Measurements from ENCODE around the gene ZNF469.
"Not testable (repeated sequence)": the region's sequence is repeated elsewhere in the genome, so short reads cannot be mapped to it uniquely, and the experiment has no call there.

The ZNF469 gene

DNA sequence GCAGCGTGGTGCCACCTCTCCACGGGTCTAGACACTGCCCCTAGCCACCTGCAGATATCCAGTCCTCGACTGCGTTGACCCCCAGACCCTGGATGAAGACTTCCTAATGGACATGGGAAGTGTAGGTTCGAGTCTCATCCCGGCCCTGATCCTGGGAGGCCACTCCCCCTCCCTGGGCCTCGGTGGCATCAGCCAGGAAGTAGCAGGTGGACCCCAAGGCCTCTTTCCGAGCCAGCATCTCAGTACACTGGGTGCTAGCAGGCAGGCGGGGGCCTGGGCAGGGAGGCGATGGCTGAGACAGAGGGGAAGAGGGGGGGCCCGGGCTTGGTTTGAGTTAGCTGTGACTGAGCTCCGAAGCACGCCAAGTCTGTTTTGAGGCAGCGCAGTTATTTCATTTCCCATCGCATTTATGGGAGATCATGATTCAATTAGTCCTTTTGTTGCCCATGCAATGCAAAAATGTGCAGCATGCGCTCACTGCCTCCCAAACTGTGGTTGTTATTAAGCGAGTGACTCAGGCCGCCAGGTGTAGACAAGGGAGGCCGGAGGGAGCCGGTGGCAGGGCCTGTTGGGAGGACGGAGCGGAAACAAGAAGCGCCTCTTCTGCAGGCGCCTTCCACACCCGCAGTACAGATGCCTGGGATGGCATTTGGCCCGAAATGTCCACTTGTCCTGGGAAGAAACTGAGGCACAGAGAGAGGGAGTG, 25.3 kb upstream of the ZNF469 start:
- Histone ChIP-seq H3K4me2 (peak overlapping the region; percentile 88), H3K9me3 (peaks cover 11% of the 10 kb centered on the region), H3K27ac (no peak overlapping the region), H4K20me1 (no peaks in the 10 kb centered on the region; the same call in 1 of the 2 replicates), H3K4me3 (no peak overlapping the region), H3K27me3 (peaks cover 15% of the 10 kb centered on the region), H3K36me3 (no peaks in the 10 kb centered on the region), H3K9ac (no peak overlapping the region), H3K4me1 (peaks cover 38% of the 10 kb centered on the region)
- no peak for TF ChIP-seq Cebpa-rat (IDR thresholded peaks at IDR 0.05)

DNA sequence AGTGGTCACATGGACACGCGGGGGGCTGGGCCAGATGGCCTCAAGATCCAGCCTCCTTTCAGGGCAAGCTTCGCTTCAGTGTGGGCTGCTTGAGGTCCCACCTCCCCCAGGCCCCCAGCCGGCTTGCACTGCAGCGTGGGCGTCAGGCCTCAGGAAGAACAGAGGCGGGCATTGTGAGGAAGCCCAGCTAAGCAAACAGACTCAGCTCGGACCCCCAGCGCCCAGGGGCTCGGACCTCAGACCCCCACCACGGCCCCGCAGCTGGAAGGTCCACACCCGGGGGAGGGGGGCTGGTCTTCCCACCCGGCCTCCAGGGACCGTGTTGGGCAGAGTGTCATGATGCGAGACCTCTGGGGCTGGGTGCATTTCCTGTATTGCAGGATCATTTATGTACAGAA, 24.7 kb upstream of the ZNF469 start:
- Histone ChIP-seq H3K36me3 (no peaks in the 10 kb centered on the region), H3K4me1 (peaks cover 38% of the 10 kb centered on the region), H3K27me3 (peaks cover 15% of the 10 kb centered on the region), H3K9me3 (peaks cover 17% of the 10 kb centered on the region), H3K27ac (no peak overlapping the region), H3K4me3 (no peak overlapping the region), H3K4me2 (peak overlapping the region; percentile 88), H4K20me1 (no peaks in the 10 kb centered on the region; the same call in 1 of the 2 replicates), H3K9ac (no peak overlapping the region)
- TF ChIP-seq Cebpa-rat (IDR thresholded peaks at IDR 0.05), result no peak

DNA sequence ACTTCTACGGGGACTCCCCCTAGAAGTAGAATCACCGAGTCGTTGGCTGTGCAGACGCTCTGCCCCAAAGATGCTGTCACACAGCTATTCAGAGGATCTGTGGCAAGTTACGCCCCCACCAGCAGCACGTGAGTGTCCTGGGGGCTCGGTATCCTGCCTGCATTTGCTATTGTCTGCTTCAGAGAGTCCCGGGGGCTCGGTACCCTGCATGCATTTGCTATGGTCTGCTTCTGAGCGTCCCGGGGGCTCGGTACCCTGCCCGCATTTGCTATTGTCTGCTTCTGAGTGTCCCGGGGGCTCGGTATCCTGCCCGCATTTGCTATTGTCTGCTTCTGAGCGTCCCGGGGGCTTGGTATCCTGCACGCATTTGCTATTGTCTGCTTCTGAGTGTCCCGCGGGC, 23.8 kb upstream of the ZNF469 start:
- TF ChIP-seq Cebpa-rat (IDR thresholded peaks at IDR 0.05), result no peak
- Histone ChIP-seq H3K9ac (no peak overlapping the region), H3K9me3 (peaks cover 23% of the 10 kb centered on the region), H3K4me3 (no peak overlapping the region), H3K27me3 (peaks cover 15% of the 10 kb centered on the region), H3K36me3 (no peaks in the 10 kb centered on the region), H4K20me1 (no peaks in the 10 kb centered on the region; the same call in 1 of the 2 replicates), H3K27ac (no peak overlapping the region), H3K4me2 (peak overlapping the region; percentile 88), H3K4me1 (peaks cover 38% of the 10 kb centered on the region)

DNA sequence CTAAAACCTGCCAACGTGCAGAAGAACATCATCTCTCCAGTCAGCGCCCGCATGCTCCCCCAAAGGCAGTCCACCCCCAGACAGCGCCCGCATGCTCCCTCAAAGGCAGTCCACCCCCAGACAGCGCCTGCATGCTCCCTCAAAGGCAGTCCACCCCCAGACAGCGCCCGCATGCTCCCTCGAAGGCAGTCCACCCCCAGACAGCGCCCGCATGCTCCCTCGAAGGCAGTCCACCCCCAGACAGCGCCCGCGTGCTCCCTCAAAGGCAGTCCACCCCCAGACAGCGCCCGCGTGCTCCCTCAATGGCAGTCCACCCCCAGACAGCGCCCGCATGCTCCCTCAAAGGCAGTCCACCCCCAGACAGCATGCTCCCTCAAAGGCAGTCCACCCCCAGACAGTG, 22.4 kb upstream of the ZNF469 start:
- not testable (repeated sequence) for H3K4me2 ChIP-seq, H3K36me3 ChIP-seq, H3K9ac ChIP-seq, H3K27ac ChIP-seq, H3K4me3 ChIP-seq, H4K20me1 ChIP-seq
- peaks cover 38% of the 10 kb centered on the region for H3K4me1 ChIP-seq
- peaks cover 26% of the 10 kb centered on the region for H3K9me3 ChIP-seq
- H3K27me3 ChIP-seq, result peaks cover 15% of the 10 kb centered on the region

DNA sequence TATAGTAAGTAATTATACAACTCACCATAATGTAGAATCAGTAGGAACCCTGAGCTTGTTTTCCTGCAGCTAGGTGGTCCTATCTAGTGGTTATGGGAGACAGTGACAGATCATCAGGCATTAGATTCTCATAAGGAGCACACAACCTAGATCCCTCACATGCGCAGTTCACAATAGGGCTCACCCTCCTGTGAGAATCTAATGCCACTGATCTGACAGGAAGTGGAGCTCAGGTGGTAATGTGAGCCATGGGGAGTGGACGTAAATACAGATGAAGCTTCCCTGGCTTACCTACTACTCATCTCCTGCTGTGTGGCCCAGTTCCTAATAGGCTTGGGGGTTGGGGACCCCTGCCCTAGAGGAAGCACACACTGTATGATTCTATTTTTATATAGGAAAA, 21.8 kb upstream of the ZNF469 start:
- Histone ChIP-seq H3K4me2 (no peak overlapping the region), H3K9ac (no peak overlapping the region), H3K4me3 (no peak overlapping the region), H4K20me1 (no peaks in the 10 kb centered on the region; the same call in 1 of the 2 replicates), H3K27ac (no peak overlapping the region), H3K27me3 (peaks cover 15% of the 10 kb centered on the region), H3K9me3 (peaks cover 27% of the 10 kb centered on the region), H3K4me1 (peaks cover 34% of the 10 kb centered on the region), H3K36me3 (no peaks in the 10 kb centered on the region)
- TF ChIP-seq Cebpa-rat (IDR thresholded peaks at IDR 0.05), result no peak

DNA sequence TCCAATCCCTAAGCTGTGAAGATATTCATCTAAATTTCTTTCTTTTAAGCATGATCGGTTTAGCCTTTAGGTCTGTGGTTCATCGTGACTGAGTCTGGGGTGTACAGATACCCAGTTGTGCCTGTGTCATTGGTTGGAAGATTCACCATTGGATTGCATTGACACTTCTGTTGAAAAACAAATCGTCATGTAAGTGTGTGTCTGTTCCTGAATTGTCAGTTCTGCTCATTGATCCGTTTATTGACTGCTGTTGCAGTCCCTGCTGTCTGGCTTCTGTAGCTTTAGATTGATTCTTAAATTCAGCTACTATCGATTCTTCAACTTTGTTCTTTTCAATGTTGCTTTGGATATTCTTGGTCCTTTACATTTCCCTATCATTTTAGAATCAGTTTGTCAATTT, 21.0 kb upstream of the ZNF469 start:
- Histone ChIP-seq H3K9ac (no peak overlapping the region), H3K9me3 (peaks cover 27% of the 10 kb centered on the region), H3K4me2 (no peak overlapping the region), H3K27me3 (peaks cover 15% of the 10 kb centered on the region), H3K4me1 (peaks cover 26% of the 10 kb centered on the region), H3K36me3 (no peaks in the 10 kb centered on the region), H3K27ac (no peak overlapping the region), H3K4me3 (no peak overlapping the region), H4K20me1 (no peaks in the 10 kb centered on the region; the same call in 1 of the 2 replicates)
- no peak for TF ChIP-seq Cebpa-rat (IDR thresholded peaks at IDR 0.05)

DNA sequence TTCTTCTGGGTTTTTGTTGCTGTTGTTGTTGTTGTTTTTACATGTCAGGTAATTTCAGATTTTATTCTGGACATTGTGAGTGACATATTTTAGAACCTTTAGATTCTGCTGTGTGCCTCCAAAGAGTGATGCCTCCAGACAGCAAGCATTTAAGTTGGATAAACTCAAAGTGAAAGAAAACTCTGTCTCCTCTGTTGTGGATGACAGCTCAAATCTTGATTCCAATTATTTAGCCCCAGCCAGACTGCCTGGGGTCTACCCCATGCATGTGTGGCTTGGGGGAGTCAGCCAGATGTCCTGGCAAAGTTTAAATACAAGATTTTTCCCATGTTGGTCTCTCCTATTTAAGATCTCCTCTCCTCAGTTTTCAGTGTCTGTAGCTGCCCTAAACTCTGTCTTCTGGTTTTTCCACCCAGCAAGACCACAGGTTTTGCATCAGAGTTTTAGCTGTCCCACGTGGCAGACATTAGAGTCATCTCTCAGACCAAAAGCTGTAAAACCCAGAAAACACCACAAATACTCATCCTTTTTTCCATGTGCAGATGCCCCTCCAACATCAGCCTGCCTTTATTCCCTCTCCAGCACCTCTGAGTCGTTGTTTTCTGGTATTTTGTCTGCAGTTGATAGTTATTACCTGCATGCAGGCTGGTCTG, 19.4 kb upstream of the ZNF469 start:
- Histone ChIP-seq H3K4me3 (no peak overlapping the region), H3K9me3 (peaks cover 27% of the 10 kb centered on the region), H3K27ac (no peak overlapping the region), H4K20me1 (no peaks in the 10 kb centered on the region), H3K4me2 (no peak overlapping the region), H3K36me3 (no peaks in the 10 kb centered on the region), H3K9ac (no peak overlapping the region), H3K4me1 (peaks cover 10% of the 10 kb centered on the region), H3K27me3 (peaks cover 15% of the 10 kb centered on the region)
- no peak for TF ChIP-seq Cebpa-rat (IDR thresholded peaks at IDR 0.05)

DNA sequence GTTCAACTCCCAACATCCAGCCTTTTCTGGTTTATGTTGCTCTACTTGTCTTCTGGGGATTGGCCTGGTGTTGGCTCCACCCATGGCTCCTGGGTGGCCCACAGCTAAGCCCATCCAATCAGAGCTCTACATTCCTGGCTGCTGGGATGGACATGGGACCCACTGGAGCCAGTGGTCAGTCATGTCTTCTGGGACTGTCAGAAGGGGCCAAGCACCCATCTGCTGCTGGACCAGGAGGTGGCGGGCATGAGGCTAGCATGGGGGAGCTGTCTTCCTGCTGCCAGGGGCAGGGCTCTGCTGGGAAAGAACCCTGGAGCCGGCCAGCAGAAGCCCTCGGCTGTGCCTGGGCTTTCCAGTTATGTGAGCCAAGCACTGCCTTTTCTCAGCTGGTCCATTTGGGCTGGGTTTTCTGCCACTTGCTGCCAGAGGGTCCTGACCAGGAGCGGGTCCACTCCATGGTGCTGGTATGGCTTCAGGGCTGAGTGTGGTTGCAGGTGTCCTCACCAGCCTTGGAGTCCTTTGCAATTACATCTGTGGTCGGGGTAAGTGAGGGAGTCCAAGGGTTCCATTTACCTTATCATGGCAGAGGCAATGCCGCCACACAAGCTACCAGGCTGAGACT, 17.4 kb upstream of the ZNF469 start:
- no peaks in the 10 kb centered on the region for H3K36me3 ChIP-seq
- no peaks in the 10 kb centered on the region for H4K20me1 ChIP-seq
- no peak overlapping the region for H3K4me3 ChIP-seq
- no peak overlapping the region for H3K27ac ChIP-seq
- H3K9ac ChIP-seq, result no peak overlapping the region
- peaks cover 27% of the 10 kb centered on the region for H3K9me3 ChIP-seq
- H3K4me1 ChIP-seq, result no peaks in the 10 kb centered on the region
- no peaks in the 10 kb centered on the region for H3K27me3 ChIP-seq
- no peak for TF ChIP-seq Cebpa-rat (IDR thresholded peaks at IDR 0.05)
- no peak overlapping the region for H3K4me2 ChIP-seq

DNA sequence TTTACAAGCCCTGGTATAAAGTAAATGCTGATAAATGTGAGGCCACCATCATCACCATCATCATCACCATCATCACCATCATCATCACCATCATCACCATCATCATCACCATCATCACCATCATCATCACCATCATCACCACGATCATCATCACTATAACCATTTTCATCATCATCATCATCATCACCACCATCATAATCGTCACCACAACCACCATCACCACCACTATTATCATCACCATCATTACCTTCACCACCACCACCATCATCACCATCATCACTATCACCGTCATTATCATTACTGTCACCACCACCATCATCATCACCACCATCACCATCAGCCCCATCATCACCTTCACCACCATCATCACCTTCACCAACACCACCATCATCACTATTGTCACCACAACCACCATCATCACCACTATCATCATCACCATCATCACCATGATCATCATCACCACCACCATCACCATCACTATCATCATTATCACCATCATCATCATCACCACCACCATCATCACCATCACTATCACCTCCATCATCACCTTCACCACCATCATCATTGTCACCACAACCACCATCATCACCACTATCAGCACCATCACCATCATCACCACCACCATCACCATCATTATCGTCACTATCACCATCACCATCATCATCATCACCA, 16.6 kb upstream of the ZNF469 start:
- no peaks in the 10 kb centered on the region for H3K4me1 ChIP-seq
- H3K36me3 ChIP-seq, result no peaks in the 10 kb centered on the region
- H3K9me3 ChIP-seq, result peaks cover 21% of the 10 kb centered on the region
- no peak overlapping the region for H3K27ac ChIP-seq
- no peaks in the 10 kb centered on the region for H4K20me1 ChIP-seq
- no peak overlapping the region for H3K4me3 ChIP-seq
- H3K4me2 ChIP-seq, result no peak overlapping the region
- no peak for TF ChIP-seq Cebpa-rat (IDR thresholded peaks at IDR 0.05)
- no peak overlapping the region for H3K9ac ChIP-seq
- no peaks in the 10 kb centered on the region for H3K27me3 ChIP-seq

DNA sequence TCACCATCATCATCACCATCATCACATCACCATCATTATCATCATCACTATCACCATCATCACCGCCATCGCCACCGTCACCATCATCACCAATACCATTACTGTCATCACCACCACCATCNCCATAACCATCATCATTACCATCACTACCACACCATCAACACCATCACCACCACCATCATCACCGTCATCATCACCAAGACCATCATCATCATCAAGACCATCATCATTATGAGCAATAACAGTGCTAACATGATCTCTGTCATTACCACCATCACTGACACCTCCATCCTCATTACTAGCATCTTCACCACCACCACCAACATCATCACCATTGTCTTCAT, 16.1 kb upstream of the ZNF469 start:
- Histone ChIP-seq H3K4me2 (no peak overlapping the region), H3K27ac (no peak overlapping the region), H3K27me3 (no peaks in the 10 kb centered on the region; the same call in 1 of the 2 replicates), H3K4me1 (no peaks in the 10 kb centered on the region), H3K9ac (no peak overlapping the region), H4K20me1 (no peaks in the 10 kb centered on the region), H3K4me3 (no peak overlapping the region), H3K9me3 (peaks cover 20% of the 10 kb centered on the region), H3K36me3 (no peaks in the 10 kb centered on the region)
- no peak for TF ChIP-seq Cebpa-rat (IDR thresholded peaks at IDR 0.05)

Measured in BLaER1 (cell line).